HTR-8/SVneo (cell line): ENCODE results near the gene FKBP2.
A peak's percentile ranks its signal among the peaks of the same experiment; 100 is the strongest.

Experiments used
- DNase-seq: peaks from one replicate; pipeline ENCODE4 v3.0.0; 2011; ENCODE audit warnings: low spot score, mixed read lengths; ENCODE audit not compliant: insufficient read length
- FAIRE-seq: peaks from 2 replicates; lab custom pipeline; 2011; peaks lifted over from hg19 to GRCh38; lab: Jason Lieb, UNC

The FKBP2 gene

DNA sequence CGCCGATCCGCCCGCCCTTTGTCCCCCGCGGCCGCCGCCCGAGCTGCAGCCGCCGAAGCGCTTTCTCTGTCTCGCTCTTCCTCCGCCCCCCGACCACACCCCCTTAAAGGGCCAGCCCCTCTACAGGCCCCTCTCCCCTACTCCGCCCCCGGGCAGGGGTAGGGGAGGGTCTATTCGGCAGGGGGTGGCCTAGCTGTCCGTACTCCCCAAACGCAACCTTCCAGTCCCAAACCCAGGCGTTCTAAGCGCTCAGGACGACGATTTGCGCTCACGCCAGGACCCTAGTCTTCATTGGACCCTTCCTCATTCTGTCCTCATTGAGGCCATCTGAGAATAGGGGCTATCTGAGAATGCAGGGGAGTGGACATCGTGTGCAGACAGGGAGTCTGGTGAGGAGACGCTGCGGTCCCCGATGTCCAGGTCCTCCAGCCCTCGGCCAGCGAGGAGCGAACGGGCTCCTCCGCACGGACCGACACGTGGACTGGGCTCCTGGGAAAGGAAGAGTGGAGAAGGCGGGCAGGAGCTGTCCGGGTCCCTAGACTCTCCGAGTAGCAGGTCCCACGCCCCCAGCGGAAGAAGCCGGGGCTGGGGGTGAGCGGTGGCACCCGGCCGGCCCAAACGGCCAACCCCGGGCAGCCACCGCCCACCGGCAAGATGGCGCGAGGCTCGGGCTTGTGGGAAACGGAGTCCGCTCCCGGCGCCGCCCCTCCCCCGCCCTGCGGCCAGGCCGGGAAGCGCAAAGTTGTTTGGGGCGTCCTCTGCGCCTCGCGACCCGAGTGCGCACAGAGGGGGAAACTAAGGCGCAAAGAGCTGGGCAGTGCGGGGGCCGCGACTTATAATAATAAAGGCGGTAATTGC lies 6.2 kb downstream of the FKBP2 start, which contains the start of gene PPP1R14B:
Gene PPP1R14B, minus strand, starts transcription at position 73 of the 858 bp plus-strand sequence. CDS start 270 bp downstream, outside the sequence.
- peak; percentile 74 for DNase-seq
- peak; percentile 28 for FAIRE-seq

DNA sequence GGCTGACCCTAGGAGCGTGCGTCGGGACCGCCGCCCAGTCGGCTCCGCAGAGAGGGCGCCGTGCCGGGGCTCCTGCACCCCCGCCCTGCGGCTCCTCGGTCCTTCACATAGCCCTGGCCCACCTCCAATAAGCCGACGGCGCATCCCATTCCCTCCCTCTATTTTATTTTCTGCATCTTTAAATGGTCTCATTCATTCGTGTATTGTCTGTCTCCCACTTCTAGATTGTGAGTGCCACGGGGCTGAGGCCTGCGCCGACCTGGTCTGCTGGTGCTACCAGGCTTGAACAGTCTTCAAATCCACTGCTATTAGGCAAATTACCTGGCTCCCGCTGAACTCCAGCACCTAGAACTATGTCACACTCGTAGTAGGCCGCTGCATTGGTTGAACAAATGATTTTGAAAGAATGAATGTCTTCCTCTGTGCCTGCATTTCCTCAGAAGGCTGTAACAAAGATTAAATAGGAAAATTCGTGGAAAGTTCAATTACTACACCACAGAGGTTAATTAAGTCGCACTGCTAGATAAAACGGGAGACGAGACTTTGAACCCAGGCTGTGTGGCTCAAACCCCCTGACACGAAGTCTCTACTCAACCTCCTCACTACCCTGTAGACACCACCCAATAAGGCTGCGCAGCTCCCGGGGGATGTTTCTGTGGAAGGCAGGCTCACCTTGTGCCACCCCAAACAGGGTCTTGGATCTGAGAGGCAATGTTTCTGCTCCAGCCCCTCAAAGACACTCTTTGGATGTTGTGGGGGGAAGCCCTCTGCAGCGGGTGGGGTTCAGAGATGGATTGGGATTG lies 7.0 kb downstream of the FKBP2 start:
- no peak for FAIRE-seq
- DNase-seq, result no peak

DNA sequence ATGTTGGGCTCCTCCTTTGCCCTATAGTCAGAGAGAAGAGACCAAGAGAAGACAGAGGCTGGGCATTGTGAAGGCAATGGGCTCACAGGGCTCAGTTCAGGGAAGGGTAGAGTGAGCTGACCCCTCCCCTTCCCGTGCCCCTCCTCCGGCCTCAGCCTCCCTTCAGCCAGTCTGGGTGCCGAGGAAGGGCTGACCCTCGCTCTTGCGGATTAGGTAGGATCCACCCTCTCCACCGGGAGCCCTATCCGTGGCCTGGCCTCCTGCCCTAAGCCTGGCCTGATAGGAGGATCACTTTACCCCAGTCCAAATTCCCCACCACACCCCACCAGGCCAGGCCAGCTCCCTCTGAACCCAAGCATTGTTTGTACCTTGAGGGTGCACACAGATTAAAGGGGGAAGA lies 7.7 kb downstream of the FKBP2 start:
- no peak for DNase-seq
- FAIRE-seq, result no peak

DNA sequence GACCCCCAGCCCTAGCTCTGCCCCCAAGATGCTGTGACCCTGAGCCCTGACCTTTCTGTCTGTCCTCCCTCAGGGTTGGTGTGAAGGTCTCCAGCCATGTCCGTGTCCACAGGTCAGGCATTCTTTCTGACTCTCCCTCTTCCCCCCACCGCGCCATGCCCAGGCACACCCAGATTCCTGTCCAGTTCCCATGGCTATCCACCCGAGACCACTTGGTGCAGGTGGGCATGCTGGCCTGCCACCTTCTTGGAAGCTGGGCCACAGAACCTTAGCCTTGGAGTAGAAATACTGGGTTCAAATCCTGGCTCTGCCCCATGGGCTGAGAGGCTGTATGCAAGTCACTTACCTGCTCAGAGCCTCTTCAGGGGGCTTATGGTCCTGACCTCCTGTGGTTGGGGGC lies 8.1 kb downstream of the FKBP2 start:
- DNase-seq, result no peak
- FAIRE-seq, result no peak

DNA sequence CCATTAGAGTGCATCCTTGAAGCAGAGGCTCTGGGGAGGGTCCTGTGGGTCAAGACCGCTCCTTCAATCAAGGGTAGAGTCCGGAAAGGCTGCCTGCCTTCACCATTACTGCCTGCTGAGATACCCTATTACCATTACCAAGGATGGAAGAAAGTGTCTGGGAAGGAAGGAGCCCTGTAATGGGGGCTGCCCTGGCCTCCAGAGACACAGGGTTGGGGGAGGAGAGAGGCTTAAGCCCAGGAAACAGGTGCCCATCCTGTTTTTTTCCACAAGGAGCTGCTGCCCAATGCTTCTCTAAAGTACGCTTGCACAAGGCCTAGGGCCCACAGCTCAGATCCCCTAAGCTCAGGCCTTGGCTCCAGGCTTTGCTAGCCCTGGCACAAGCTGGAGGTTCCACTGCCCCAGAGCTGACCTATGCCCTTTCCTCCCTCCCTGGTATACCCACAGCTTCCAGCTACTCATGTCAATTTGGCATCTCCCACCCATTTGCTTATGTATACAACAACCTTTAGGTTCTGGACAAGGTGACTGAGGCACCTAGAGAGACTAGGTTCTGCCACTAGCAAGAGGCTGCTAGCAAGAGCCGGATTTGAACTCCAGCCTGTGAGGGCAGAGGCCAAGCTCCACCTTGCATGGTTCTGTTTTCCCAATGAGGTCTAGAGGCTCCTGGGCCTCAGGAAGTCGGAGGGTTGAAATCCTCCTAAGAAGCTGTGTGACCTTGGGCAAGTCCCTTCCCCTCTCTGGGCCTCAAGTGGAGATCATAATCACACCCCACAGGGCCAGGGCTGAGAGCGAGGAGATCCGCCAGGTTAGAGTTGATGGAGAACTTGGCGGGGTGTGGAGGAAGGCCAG lies 8.9 kb downstream of the FKBP2 start:
- DNase-seq (no peak), FAIRE-seq (no peak)

DNA sequence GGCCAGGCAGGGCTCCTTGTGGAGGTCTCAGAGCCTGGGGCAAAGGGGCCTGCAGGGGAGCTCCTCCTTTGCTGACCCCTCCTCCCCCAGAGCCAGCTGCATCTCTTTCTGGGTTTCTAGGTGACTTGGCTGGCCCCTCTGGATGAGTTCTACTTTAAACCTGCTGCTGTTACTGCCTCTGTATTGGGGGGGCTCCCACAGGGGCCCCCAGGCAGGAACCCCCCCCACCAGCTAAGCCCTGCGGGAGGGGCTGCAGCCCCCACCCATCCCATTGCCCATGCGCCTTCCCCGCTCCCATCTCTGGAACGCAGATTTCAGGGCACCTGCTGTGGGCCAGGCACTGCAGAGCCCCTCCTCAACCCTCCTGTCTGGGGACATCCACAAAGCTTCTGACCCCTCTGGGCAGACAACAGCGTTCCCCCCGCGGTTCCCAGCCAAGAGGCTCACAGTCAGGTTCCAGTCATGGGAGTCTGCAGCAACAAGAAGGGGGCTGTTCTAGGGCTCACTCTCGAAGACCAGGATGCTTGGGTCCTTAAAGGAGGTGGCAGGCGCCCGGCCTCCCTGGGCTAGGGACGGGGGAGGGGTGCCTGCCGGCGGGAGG lies 9.6 kb downstream of the FKBP2 start:
- no peak for FAIRE-seq
- DNase-seq, result no peak

DNA sequence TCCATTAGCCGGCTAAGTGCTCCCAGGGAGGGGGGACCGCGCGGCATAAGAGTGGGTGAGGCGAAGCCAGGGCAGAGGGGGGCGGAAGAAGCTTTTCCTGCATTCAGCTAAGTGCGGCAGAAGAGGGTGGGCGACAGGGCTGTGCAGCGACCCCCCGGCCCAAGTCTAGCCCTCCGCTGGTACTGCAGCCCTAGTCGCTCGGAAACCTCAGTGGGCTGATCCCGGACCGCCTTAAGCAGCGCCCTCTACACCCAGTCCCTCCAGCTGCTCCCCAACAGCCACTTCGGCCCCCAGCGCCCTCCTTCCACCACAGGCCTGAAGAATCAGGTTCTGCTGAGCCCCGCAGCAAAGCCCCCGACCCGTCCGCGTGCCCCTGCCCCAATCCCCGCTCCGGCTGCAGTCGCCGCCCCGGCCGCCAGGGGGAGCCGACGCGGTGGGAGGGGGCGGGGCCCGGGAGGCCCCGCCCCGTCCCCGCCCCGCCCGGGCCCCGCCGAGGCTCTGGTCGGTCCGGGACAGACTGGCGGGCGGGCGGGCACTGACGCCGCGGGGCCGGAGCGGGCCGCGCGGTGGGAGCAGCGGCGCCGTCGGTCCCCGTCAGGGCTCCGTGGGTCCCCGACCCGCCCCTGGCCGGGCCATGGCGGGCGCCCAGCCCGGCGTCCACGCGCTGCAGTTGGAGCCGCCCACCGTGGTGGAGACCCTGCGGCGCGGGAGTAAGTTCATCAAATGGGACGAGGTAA lies 10.3 kb downstream of the FKBP2 start, which contains the start of gene PLCB3:
Gene PLCB3, plus strand, starts transcription at position 515 of the 737 bp plus-strand sequence. Its CDS starts 120 bp downstream, at position 635.
- peak; percentile 60 for DNase-seq

DNA sequence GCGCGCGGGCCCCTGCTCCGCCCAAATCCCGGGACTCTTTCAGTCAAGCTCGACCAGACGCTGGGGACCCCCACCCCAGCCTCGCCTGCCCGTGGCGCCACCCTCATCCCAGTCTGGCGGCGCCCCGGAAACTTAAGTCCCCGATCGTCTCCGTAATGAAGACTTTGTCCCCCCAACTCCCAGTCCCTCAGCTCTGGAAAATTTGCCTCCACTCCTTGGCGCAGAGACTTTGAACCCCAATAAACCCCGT lies 10.8 kb downstream of the FKBP2 start:
- FAIRE-seq (no peak), DNase-seq (no peak)

More for the DNA sequence above, 10.3 kb downstream of the FKBP2 start, which contains the start of gene PLCB3:
- no peak for FAIRE-seq

DNA sequence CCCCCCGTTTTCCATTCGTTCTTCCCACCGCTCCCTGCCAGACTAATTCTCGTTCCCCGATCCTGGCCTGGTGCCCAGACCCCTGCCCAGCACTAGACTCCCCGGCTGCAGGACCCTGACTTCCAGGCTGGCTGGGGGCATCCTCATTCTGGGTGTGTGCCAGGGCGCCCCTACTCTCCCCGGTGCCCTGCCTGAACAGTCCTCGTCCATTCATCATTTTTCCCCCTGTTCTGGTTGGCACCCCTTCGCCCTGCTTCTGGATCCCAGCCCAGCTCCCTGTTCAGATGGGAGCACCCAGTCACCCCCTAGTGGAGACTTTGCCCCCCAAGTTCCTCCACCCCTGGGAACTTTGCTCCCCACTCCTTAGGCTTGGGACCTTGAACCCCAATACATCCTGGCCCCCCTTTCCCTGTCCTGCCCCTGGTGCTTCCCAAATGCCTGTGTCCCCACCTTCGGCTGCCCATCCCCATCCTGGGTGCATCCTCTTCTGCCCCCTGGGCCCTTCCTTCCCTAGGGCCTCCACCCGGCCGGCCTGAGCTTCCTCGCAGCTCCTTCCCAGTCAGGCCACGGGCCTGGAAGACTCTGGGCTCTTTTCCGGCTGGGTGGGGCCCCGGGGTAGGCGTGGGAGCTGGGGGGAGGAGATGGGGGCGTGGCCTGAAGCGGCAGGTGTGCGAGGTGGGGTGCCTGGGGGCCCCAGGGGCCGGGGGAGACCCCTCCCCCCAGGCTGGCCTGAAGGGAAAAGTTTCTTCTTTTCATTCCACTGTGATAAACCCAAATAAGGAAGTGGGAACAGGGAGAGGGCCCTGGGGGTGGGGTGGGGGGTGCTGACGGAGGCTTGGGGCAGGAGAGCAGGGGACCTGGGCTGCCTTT lies 11.3 kb downstream of the FKBP2 start:
- DNase-seq (peak; percentile 41), FAIRE-seq (no peak)

DNA sequence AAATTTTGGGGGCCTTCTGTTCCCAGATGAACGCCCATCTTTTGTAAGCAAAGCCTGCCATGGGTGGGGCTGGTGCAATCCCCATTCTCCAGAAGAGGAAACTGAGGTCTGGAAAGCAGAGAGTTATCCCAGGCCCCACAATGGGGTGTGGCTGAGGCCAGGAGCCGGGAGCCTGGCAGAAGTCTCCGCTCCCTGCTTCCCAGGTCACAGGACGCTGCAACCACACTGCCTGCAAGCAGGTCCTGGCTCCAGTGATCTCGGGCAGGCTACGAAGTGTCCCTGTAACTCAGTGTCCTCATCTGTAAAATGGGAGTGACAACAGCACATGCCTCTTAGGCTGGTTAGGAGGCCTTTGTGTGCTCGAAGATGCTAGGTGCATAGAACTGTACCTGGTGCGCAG lies 12.1 kb downstream of the FKBP2 start:
- no peak for DNase-seq
- no peak for FAIRE-seq

DNA sequence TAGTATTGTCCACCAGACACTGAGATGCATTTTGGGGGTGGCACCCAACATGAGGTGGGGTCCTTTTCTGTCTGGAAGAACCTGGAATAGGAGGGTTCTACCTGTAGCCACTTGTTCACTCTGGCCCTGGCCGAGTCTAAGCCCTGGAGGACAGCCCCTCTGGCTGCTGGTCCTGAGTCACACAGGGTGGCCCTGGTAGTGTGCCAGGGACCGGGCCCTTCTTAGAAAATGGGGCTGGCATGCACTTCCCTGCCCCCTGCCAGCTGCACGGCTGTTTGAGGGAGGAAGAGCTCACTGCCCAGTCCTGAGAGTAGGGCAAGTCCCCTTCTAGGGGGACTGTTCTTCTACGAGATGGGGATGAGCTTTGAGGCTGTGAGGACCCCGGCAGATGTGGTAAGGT lies 12.6 kb downstream of the FKBP2 start:
- DNase-seq (no peak), FAIRE-seq (no peak)

DNA sequence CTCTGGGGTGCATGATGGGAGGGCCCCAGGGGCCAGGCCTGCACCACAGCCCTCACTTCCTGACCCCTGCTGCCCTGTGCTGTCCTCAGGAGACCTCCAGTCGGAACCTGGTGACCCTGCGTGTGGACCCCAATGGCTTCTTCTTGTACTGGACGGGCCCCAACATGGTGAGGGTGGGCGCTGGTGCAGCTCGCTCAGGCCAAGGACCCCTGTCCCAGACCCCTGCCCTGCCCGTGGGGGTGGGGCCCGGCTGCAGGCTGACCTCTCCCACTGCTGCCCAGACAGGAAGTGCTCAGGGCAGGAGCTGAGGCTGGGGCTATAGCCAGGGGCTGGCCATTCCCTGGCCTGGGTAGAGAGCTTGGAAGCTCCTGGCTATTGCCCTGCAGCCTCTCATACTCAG lies 13.4 kb downstream of the FKBP2 start:
- FAIRE-seq (no peak), DNase-seq (no peak)

DNA sequence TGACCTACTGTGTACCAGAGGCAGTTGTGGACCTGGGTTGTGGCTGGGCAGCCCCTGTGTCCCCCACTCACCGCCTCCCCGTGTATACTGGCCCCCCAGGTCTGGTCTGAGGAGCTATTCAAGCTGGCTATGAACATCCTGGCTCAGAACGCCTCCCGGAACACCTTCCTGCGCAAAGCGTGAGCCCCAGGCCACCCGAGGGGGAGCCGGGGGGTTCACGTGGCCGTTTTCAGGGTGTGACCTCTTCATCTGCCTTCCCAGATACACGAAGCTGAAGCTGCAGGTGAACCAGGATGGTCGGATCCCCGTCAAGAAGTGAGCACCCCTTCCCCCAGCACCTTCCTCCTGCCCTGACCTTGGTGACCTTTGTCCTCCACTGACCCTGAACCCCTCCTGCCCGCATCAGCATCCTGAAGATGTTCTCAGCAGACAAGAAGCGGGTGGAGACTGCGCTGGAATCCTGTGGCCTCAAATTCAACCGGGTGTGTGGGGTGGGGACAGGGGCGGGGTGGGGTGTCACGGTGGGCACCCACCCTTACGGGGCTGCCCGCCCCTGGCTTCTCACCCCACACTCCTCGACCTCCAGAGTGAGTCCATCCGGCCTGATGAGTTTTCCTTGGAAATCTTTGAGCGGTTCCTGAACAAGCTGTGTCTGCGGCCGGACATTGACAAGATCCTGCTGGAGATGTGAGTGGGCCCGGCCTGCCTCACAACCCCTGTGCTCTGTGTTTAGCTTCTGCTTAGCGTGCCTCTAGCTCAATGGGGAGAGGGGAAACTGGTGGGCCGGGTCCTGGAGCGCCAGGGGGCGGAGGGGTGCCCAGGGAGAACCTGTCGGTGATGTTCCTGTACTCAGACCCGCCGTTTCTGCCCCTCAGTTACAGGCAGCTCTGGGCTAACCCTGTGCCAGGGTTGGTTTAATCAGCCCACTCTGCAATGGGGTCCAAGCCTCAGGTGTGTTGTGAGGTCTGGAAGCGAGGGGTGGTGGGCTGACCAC lies 14.5 kb downstream of the FKBP2 start:
- no peak for FAIRE-seq

DNA sequence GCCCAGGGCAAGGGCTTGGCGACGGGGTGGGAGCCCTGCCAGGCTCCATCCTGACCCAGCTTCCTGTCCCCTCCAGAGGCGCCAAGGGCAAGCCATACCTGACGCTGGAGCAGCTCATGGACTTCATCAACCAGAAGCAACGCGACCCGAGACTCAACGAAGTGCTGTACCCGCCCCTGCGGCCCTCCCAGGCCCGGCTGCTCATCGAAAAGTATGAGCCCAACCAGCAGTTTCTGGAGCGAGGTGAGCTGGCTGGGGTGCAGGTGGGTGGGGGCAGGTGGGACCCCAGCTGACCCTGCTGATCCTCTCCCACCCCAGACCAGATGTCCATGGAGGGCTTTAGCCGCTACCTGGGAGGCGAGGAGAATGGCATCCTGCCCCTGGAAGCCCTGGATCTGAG lies 15.4 kb downstream of the FKBP2 start:
- no peak for FAIRE-seq
- no peak for DNase-seq

More for the DNA sequence above, 14.5 kb downstream of the FKBP2 start:
- DNase-seq, result no peak

DNA sequence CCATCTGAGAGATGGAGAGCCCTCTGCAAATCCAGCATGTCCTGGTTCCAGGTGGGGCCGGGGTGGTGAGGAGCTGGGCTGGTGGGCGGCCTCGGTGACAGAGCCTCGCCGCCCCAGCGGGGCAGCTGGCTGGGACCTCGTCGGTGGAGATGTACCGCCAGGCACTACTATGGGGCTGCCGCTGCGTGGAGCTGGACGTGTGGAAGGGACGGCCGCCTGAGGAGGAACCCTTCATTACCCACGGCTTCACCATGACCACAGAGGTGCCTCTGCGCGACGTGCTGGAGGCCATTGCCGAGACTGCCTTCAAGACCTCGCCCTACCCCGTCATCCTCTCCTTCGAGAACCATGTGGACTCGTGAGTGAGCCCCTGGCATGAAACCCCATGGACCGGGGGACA lies 17.5 kb downstream of the FKBP2 start:
- FAIRE-seq (no peak), DNase-seq (no peak)

DNA sequence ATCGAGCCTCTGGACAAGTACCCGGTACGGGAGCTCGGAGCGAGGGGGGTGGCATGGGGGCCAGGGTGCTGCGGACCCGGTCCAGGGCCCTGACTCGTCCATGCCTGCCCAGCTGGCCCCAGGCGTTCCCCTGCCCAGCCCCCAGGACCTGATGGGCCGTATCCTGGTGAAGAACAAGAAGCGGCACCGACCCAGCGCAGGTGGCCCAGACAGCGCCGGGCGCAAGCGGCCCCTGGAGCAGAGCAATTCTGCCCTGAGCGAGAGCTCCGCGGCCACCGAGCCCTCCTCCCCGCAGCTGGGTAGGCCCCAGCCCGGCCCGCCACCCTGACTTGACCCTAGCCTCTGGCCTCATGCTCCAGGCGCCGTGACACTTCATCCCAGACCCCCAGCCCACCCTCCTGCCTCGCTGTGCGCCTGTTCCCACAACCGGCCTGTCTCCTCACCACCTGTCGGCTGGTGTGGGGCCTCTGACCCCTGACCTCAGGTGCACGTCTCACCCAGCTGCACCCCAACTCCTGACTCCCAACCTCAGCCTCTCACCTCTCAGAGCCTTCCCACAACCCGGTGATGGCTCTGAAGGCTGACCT lies 18.1 kb downstream of the FKBP2 start:
- DNase-seq (no peak), FAIRE-seq (no peak)

DNA sequence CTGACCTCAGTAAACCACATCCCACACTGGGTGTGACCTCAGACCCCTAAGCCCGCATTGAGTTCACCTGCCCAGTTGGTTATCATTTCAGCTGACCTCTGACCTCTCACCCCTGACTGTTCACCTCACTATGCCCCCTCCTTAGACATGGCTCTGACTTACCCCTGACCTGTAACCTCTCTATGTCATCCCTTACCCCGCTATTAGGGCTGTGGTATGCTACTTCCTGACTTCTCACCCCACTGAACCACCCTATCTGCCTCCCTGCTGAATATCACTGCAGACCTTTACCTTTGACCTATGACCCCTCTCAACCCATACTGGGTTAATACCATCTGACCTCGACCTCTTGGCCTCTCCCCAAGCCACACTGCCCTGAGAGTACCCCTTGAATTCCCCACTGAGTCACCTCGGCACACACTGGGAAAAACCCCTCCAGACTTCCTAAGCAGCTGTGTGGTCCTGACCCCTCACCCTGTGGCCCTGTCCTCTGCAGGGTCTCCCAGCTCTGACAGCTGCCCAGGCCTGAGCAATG lies 18.7 kb downstream of the FKBP2 start:
- FAIRE-seq (no peak), DNase-seq (no peak)
